ENCODE measurements around the gene LRRC4C. TPM values are rescaled to one million over a fixed set of nuclear protein-coding genes. Genes with fewer than 3 reads are reported as not detected.

LRRC4C gene
- total RNA-seq, 6 experiments from 2014 or later: 0.25 to 0.43 (median 0.27) TPM

DNA sequence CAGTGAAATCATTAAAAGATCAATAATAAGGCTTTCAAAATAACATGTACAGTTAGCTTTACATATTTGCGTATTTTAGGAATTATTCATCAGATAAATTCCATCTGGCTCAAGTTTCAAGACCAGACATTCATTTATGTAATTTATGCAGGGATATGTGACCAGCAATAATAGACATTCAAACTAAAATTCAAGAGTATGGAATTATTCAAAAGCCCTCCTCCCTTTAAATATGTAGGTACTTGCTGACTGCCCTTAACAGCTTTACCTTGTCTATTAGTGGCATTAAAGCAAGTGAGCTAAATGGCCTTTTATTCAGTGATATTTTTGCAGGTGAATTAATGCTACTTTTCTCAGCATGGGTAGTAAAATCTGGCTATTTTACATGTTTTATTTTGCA is 126.1 kb downstream of the LRRC4C start:
- WGBS (ENCODE audit: insufficient coverage, low coverage, low lambda C conversion rate, missing lambda C conversion rate): 53% methylated on average over 1 of the region's 1 CpG
- TF ChIP-seq POLR2A (IDR thresholded peaks at IDR 0.05): no peak
- TF ChIP-seq, protein P1, sequence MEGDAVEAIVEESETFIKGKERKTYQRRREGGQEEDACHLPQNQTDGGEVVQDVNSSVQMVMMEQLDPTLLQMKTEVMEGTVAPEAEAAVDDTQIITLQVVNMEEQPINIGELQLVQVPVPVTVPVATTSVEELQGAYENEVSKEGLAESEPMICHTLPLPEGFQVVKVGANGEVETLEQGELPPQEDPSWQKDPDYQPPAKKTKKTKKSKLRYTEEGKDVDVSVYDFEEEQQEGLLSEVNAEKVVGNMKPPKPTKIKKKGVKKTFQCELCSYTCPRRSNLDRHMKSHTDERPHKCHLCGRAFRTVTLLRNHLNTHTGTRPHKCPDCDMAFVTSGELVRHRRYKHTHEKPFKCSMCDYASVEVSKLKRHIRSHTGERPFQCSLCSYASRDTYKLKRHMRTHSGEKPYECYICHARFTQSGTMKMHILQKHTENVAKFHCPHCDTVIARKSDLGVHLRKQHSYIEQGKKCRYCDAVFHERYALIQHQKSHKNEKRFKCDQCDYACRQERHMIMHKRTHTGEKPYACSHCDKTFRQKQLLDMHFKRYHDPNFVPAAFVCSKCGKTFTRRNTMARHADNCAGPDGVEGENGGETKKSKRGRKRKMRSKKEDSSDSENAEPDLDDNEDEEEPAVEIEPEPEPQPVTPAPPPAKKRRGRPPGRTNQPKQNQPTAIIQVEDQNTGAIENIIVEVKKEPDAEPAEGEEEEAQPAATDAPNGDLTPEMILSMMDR (IDR thresholded peaks at IDR 0.05): no peak
- H3K27me3 ChIP-seq: no peaks in the 10 kb centered on the region
- ATAC-seq (no peak), DNase-seq (no peak)
- no peaks in the 10 kb centered on the region for H3K9me3 ChIP-seq
- H3K4me1 ChIP-seq: peaks cover 0 to 10% (median 2%) of the 10 kb centered on the region in 4 donors
- no peaks in the 10 kb centered on the region for H3K36me3 ChIP-seq
- intact Hi-C loops (cut with DNase I): no loop called here
- no peak overlapping the region for H3K4me3 ChIP-seq
- no peak overlapping the region for H3K27ac ChIP-seq

DNA sequence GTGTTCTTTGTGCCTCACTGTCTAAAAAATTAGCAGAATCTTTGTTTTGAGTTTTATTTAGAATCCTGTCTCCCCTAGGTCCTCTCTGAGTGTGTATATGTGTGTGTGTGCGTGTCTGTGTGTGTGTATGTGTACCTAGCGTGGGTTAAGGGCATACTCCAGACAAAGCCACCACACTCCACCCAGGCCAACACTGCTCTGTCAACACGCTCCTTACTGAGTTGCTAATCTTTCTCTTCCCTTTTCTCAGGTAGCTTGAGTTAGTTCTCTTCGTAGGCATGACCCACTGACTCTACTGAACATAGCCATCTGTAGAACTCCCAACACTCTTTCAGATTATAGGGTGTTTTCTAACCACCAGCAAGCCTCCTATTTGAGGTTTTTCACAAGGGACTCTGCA is 131.1 kb downstream of the LRRC4C start:
- ATAC-seq (no peak), DNase-seq (no peak)
- H3K9me3 ChIP-seq: no peaks in the 10 kb centered on the region
- WGBS (ENCODE audit: insufficient coverage, low coverage, low lambda C conversion rate, missing lambda C conversion rate): 82% methylated on average over 4 of the region's 4 CpGs
- no peak for TF ChIP-seq POLR2A (IDR thresholded peaks at IDR 0.05)
- TF ChIP-seq, protein P1 (IDR thresholded peaks at IDR 0.05): no peak
- no peak overlapping the region for H3K4me3 ChIP-seq
- no peaks in the 10 kb centered on the region for H3K27me3 ChIP-seq
- intact Hi-C loops (cut with DNase I): no loop called here
- no peaks in the 10 kb centered on the region for H3K36me3 ChIP-seq
- no peaks in the 10 kb centered on the region for H3K4me1 ChIP-seq
- no peak overlapping the region for H3K27ac ChIP-seq

DNA sequence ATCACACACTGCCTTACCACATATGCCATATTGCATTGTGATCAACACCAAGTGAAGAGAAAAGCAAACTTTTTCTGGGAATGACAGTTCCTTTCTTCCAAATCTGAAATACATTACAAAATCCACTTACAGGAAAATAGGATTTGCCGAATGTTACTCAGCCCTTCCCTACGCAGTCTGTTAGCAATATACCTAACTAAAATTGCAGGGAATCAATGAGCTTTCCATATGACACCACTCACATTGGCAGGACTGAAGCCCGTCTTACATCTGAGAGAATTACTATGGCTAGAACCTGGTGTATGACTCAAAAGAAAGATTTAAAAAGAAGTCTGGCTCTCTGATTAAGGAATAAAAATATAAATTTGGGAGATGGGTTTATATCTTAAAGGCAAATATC is 136.0 kb downstream of the LRRC4C start:
- no peaks in the 10 kb centered on the region for H3K36me3 ChIP-seq
- H3K27me3 ChIP-seq: no peaks in the 10 kb centered on the region
- no peaks in the 10 kb centered on the region for H3K4me1 ChIP-seq
- TF ChIP-seq, protein P1 (IDR thresholded peaks at IDR 0.05): no peak
- TF ChIP-seq POLR2A (IDR thresholded peaks at IDR 0.05): no peak
- H3K4me3 ChIP-seq: no peak overlapping the region
- ATAC-seq (no peak), DNase-seq (no peak)
- no peak overlapping the region for H3K27ac ChIP-seq
- intact Hi-C loops (cut with DNase I): no loop called here
- H3K9me3 ChIP-seq: no peaks in the 10 kb centered on the region
- WGBS (ENCODE audit: insufficient coverage, low coverage, low lambda C conversion rate, missing lambda C conversion rate): 92% methylated on average over 3 of the region's 3 CpGs

DNA sequence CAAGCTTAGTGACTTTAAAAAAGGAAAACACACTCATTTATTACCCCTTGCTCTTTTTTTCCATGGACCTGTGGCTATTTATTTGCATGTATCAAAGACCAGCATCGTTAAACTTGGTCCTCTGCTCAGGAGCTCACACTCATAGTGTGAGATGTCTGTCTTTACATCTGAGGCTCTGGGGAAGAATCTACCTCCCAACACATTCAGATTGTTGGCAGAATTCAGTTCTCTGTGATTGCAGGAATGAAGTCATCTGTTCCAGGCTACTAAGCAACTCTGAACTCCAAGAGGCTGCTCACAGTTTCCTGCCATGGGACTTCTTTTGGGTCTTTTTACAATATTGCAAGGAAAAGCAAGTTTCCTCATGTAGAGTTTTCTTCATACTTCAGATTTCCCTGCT is 138.8 kb downstream of the LRRC4C start:
- no peak for ATAC-seq
- no peak for DNase-seq
- Histone ChIP-seq H3K27ac (no peak overlapping the region), H3K4me3 (no peak overlapping the region), H3K9me3 (no peaks in the 10 kb centered on the region), H3K27me3 (no peaks in the 10 kb centered on the region), H3K36me3 (no peaks in the 10 kb centered on the region), H3K4me1 (no peaks in the 10 kb centered on the region)
- intact Hi-C loops (cut with DNase I): no loop called here
- TF ChIP-seq, protein P1 (IDR thresholded peaks at IDR 0.05): no peak
- no peak for TF ChIP-seq POLR2A (IDR thresholded peaks at IDR 0.05)
- 71% methylated on average over 1 of the region's 1 CpG for WGBS (ENCODE audit: insufficient coverage, low coverage, low lambda C conversion rate, missing lambda C conversion rate)

DNA sequence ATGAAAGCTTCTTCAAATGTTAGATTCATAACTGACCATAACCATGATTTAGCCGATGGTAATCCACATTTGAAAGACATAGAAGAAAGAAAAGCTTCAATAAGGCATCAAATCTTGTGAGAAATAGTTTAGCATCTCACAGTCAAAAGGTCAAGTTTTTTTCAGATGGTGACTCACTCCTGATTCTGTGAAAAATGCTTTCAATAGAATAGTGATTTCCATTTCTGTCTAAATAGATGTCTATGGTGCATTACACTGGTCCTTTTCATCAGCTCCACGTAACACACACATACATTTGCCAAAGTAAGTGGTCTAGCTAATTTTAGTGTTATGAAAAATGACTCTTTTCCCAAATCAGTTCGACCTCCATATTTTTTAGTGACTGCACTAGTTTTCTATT is 139.2 kb downstream of the LRRC4C start:
- no peak overlapping the region for H3K27ac ChIP-seq
- 45% methylated on average over 3 of the region's 3 CpGs for WGBS (ENCODE audit: insufficient coverage, low coverage, low lambda C conversion rate, missing lambda C conversion rate)
- H3K27me3 ChIP-seq: no peaks in the 10 kb centered on the region
- intact Hi-C loops (cut with DNase I): no loop called here
- no peaks in the 10 kb centered on the region for H3K9me3 ChIP-seq
- H3K4me3 ChIP-seq: no peak overlapping the region
- no peak for DNase-seq
- no peaks in the 10 kb centered on the region for H3K36me3 ChIP-seq
- H3K4me1 ChIP-seq: no peaks in the 10 kb centered on the region
- TF ChIP-seq POLR2A (IDR thresholded peaks at IDR 0.05): no peak
- TF ChIP-seq, protein P1 (IDR thresholded peaks at IDR 0.05): no peak
- ATAC-seq: no peak
